Measurements from ENCODE around the gene IL19. TPM values are rescaled to one million over a fixed set of nuclear protein-coding genes. Genes with fewer than 3 reads are reported as not detected.

Gene IL19
- total RNA-seq, 4 donors from 2014 or later: not detected

DNA sequence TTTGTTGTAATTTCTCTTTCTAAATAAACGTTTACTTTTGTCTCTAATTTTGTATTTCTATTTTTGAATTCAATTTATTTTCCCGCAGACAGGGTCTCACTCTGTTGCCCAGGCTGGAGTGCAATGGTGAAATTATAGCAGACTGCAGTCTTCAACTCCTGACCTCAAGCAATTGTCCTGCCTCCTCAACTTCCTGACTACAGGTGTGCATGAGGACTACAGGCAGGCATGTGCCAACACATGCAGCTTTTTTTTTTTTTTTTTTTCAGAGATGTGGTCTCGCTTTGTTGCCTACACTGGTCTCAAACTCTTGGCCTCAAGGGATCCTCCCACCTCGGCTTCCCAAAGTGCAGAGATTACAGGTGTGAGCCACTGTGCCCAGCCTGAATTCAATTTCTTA lies 58.2 kb downstream of the IL19 start:
- Histone ChIP-seq H3K27ac (no peak overlapping the region), H3K4me3 (no peak overlapping the region), H3K36me3 (no peaks in the 10 kb centered on the region), H3K4me1 (peaks cover 0 to 13% (median 4%) of the 10 kb centered on the region in 4 donors), H3K27me3 (no peaks in the 10 kb centered on the region), H3K9me3 (no peaks in the 10 kb centered on the region)
- TF ChIP-seq, protein P1, sequence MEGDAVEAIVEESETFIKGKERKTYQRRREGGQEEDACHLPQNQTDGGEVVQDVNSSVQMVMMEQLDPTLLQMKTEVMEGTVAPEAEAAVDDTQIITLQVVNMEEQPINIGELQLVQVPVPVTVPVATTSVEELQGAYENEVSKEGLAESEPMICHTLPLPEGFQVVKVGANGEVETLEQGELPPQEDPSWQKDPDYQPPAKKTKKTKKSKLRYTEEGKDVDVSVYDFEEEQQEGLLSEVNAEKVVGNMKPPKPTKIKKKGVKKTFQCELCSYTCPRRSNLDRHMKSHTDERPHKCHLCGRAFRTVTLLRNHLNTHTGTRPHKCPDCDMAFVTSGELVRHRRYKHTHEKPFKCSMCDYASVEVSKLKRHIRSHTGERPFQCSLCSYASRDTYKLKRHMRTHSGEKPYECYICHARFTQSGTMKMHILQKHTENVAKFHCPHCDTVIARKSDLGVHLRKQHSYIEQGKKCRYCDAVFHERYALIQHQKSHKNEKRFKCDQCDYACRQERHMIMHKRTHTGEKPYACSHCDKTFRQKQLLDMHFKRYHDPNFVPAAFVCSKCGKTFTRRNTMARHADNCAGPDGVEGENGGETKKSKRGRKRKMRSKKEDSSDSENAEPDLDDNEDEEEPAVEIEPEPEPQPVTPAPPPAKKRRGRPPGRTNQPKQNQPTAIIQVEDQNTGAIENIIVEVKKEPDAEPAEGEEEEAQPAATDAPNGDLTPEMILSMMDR (IDR thresholded peaks at IDR 0.05): no peak
- TF ChIP-seq POLR2A (IDR thresholded peaks at IDR 0.05) (no peak), EP300 (IDR thresholded peaks at IDR 0.05) (no peak)
- WGBS, 2 donors: 81 to 93% methylated on average over 4 of the region's 4 CpGs
- DNase-seq (ENCODE audit: low spot score in 2 of 2): no peak

DNA sequence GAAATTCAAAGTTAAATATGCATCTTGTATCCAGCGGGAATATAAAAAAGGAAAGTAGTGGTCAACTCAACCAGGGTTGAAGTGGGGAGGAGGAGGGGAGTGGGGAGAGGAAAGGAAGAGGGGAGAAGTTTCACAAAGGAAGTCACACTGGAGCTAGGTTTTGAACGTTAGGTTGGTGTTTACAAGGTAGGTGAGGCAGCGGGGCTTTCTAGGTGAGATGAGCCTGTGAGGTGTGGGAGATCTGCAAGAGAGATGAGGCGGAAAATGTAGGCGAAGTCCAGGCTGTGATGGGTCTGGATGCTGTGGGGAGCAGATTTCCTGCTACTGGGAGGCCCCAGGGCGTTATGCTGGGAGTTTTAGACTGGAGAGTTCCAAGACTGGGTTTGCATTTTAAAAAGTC lies 58.7 kb downstream of the IL19 start:
- peaks cover 0 to 8% (median 4%) of the 10 kb centered on the region in 4 donors for H3K4me1 ChIP-seq
- H3K36me3 ChIP-seq: no peaks in the 10 kb centered on the region
- 72 to 78% methylated on average over 6 of the region's 6 CpGs for WGBS, 2 donors
- H3K27ac ChIP-seq: no peak overlapping the region
- no peak for TF ChIP-seq POLR2A (IDR thresholded peaks at IDR 0.05)
- TF ChIP-seq, protein P1 (IDR thresholded peaks at IDR 0.05): no peak
- no peak for TF ChIP-seq EP300 (IDR thresholded peaks at IDR 0.05)
- no peak overlapping the region for H3K4me3 ChIP-seq
- H3K27me3 ChIP-seq: no peaks in the 10 kb centered on the region
- no peaks in the 10 kb centered on the region for H3K9me3 ChIP-seq
- DNase-seq (ENCODE audit: low spot score in 2 of 2): no peak

DNA sequence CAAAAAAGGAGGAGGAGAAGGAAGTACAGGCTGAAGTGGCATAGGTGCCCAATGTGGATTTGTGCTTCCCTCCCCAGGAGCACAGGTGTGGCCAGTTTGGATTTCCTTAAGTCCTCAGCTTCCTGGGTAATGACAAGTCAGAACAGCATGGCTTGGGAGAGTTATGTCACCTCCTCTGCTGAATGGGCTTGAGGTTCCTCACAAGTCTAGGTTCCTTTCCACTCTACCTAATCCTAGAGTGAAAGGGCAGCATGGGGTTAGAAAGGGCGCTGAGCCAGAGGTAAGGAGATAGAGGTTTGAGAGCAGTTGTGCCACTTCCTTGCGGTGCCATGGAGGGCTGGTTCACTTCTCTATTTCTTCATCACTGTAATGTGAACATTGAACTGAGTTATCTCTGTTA lies 59.3 kb downstream of the IL19 start:
- 87% methylated on average over 2 of the region's 2 CpGs for WGBS, 2 donors
- TF ChIP-seq EP300 (IDR thresholded peaks at IDR 0.05) (no peak), POLR2A (IDR thresholded peaks at IDR 0.05) (no peak)
- TF ChIP-seq, protein P1 (IDR thresholded peaks at IDR 0.05): no peak
- H3K27me3 ChIP-seq: no peaks in the 10 kb centered on the region
- no peak overlapping the region for H3K4me3 ChIP-seq
- H3K9me3 ChIP-seq: no peaks in the 10 kb centered on the region
- no peak overlapping the region for H3K27ac ChIP-seq
- H3K36me3 ChIP-seq: no peaks in the 10 kb centered on the region
- H3K4me1 ChIP-seq: peaks cover 0 to 8% (median 4%) of the 10 kb centered on the region in 4 donors
- DNase-seq (ENCODE audit: low spot score in 2 of 2): no peak

DNA sequence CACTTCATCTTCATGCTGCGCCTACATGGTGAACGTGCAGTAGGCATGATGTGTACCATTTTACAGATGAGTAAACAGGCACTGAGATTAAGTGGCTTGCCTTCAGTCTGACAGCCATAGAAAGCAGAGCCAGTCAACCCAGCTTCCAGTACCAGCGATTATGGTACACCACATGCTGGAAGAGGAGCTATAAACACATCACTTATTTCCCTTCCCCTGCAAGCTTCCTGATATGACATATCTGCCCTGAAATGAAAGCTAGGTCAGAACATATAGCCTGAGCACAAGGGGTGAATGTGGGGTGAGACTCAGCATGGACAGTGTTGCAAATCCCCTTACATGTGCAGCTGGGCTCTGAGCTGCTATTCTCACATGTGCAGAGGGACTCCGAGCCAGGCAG lies 61.1 kb downstream of the IL19 start:
- TF ChIP-seq POLR2A (IDR thresholded peaks at IDR 0.05) (no peak), EP300 (IDR thresholded peaks at IDR 0.05) (no peak)
- TF ChIP-seq, protein P1 (IDR thresholded peaks at IDR 0.05): no peak
- H3K27ac ChIP-seq: no peak overlapping the region
- no peak for DNase-seq (ENCODE audit: low spot score in 2 of 2)
- H3K36me3 ChIP-seq: no peaks in the 10 kb centered on the region
- H3K4me1 ChIP-seq: peaks cover 0 to 8% (median 4%) of the 10 kb centered on the region in 4 donors
- H3K9me3 ChIP-seq: no peaks in the 10 kb centered on the region
- 78 to 90% methylated on average over 4 of the region's 4 CpGs for WGBS, 2 donors
- H3K4me3 ChIP-seq: no peak overlapping the region
- no peaks in the 10 kb centered on the region for H3K27me3 ChIP-seq

DNA sequence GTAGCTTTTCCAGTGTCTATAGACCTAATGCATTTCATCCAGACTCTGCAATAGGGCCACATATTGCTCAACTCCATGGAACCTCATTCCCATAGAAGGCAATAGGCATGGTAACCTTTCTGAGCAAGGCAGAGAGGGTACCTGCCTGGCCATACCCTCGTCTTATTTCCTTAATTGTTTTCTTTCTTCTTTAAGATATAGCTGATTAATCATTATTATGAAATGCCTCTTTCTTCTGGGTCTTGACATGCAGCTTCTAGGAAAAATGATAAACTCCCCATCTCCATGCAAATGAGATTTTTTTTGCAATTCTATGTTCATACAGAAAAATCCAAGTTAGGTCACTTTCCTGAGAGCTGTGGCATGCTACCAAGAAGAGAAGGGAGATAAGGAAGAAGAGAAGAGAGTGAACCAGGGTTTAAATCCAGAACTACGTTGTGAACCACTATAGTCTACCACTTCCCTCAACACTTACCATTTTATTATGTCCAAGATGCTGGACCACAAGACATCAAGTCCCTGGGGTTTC lies 61.8 kb downstream of the IL19 start:
- TF ChIP-seq, protein P1 (IDR thresholded peaks at IDR 0.05): no peak
- TF ChIP-seq EP300 (IDR thresholded peaks at IDR 0.05): no peak
- peaks cover 0 to 8% (median 4%) of the 10 kb centered on the region in 4 donors for H3K4me1 ChIP-seq
- DNase-seq (ENCODE audit: low spot score in 2 of 2): no peak
- H3K27me3 ChIP-seq: peaks cover 0 to 2% of the 10 kb centered on the region in 2 donors
- H3K36me3 ChIP-seq: no peaks in the 10 kb centered on the region
- no peak overlapping the region for H3K4me3 ChIP-seq
- H3K9me3 ChIP-seq: no peaks in the 10 kb centered on the region
- WGBS, 2 donors: 60 to 63% methylated on average over 2 of the region's 2 CpGs
- H3K27ac ChIP-seq: no peak overlapping the region
